Measurements from ENCODE around the gene RFTN1.

DNA sequence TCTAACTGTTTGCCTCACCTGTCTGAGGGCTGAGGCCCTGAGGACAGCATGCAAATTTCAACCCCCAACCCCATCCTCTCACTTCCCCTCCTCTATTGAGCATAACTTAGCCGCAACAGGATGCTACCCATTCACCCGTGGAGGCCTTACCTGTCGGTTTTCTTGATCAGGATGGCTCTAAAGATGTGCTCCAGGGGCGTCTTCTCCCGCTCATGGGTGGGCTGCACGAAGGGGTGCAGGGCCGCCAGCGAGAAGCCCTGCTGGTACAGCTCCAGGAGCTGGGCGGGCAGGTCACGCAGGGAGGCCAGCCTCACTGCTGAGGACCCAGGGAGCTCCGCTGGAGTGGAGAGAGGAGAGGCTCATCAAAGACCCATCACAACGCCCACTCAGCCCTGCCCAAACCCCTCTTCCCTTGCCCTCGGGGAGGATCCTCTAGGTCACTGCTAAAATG is 79.8 kb downstream of the RFTN1 start:
- TF ChIP-seq, protein P1, sequence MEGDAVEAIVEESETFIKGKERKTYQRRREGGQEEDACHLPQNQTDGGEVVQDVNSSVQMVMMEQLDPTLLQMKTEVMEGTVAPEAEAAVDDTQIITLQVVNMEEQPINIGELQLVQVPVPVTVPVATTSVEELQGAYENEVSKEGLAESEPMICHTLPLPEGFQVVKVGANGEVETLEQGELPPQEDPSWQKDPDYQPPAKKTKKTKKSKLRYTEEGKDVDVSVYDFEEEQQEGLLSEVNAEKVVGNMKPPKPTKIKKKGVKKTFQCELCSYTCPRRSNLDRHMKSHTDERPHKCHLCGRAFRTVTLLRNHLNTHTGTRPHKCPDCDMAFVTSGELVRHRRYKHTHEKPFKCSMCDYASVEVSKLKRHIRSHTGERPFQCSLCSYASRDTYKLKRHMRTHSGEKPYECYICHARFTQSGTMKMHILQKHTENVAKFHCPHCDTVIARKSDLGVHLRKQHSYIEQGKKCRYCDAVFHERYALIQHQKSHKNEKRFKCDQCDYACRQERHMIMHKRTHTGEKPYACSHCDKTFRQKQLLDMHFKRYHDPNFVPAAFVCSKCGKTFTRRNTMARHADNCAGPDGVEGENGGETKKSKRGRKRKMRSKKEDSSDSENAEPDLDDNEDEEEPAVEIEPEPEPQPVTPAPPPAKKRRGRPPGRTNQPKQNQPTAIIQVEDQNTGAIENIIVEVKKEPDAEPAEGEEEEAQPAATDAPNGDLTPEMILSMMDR (IDR thresholded peaks at IDR 0.05; ENCODE audit: extremely low read depth in 1 of 2, insufficient read depth in 1 of 2, low read depth in 1 of 2, low read length in 2 of 2), result no peak
- TF ChIP-seq EZH2 (IDR thresholded peaks at IDR 0.05; ENCODE audit: borderline replicate concordance, low read depth, low read length, severe bottlenecking) (no peak), JUN (IDR thresholded peaks at IDR 0.05; ENCODE audit: borderline replicate concordance, insufficient read depth, insufficient read length, low read depth) (no peak), POLR2AphosphoS5 (IDR thresholded peaks at IDR 0.05; ENCODE audit: insufficient read depth, low read depth, low read length) (no peak)
